ENCODE results near the gene ST6GALNAC3.
"Not testable (repeated sequence)": the region's sequence is repeated elsewhere in the genome, so short reads cannot be mapped to it uniquely, and the experiment has no call there.

The ST6GALNAC3 gene

GRCh38 chr1:76109901-76110560, 35.5 kb downstream of the ST6GALNAC3 start:
- Histone ChIP-seq H3K4me3 (ENCODE audit: low read length) (no peak overlapping the region), H3K27ac (ENCODE audit: low read depth, low read length) (no peak overlapping the region), H3K36me3 (ENCODE audit: control insufficient read depth, low read length) (no peaks in the 10 kb centered on the region), H3K9me3 (ENCODE audit: control insufficient read depth, insufficient read depth, low read length) (no peaks in the 10 kb centered on the region), H3K79me2 (ENCODE audit: control insufficient read depth, low read length) (no peaks in the 10 kb centered on the region), H4K20me1 (ENCODE audit: control insufficient read depth, insufficient read depth, low read depth, low read length) (no peaks in the 10 kb centered on the region), H3K9me2 (replicated peaks; ENCODE audit: control insufficient read depth, low read length) (no peaks in the 10 kb centered on the region), H3K27me3 (ENCODE audit: control insufficient read depth, low read length) (no peaks in the 10 kb centered on the region), H3F3A (ENCODE audit: control insufficient read depth, insufficient read depth) (no peaks in the 10 kb centered on the region), H3K4me2 (ENCODE audit: low read length) (no peak overlapping the region), H3K4me1 (ENCODE audit: control insufficient read depth, low read length) (no peaks in the 10 kb centered on the region)
- TF ChIP-seq CTCF (IDR thresholded peaks at IDR 0.05; ENCODE audit: low read depth, low read length, poor library complexity, severe bottlenecking), result no peak
- no peak for TF ChIP-seq EZH2phosphoT487 (IDR thresholded peaks at IDR 0.05; ENCODE audit: borderline replicate concordance, low read length)

GRCh38 chr1:76110666-76111065, 36.1 kb downstream of the ST6GALNAC3 start:
- Histone ChIP-seq H3K27me3 (ENCODE audit: control insufficient read depth, low read length) (no peaks in the 10 kb centered on the region), H3F3A (ENCODE audit: control insufficient read depth, insufficient read depth) (no peaks in the 10 kb centered on the region), H3K9me2 (replicated peaks; ENCODE audit: control insufficient read depth, low read length) (no peaks in the 10 kb centered on the region), H3K4me2 (ENCODE audit: low read length) (no peak overlapping the region), H4K20me1 (ENCODE audit: control insufficient read depth, insufficient read depth, low read depth, low read length) (no peaks in the 10 kb centered on the region), H3K27ac (ENCODE audit: low read depth, low read length) (no peak overlapping the region), H3K4me3 (ENCODE audit: low read length) (no peak overlapping the region), H3K9me3 (ENCODE audit: control insufficient read depth, insufficient read depth, low read length) (no peaks in the 10 kb centered on the region), H3K79me2 (ENCODE audit: control insufficient read depth, low read length) (no peaks in the 10 kb centered on the region), H3K36me3 (ENCODE audit: control insufficient read depth, low read length) (no peaks in the 10 kb centered on the region), H3K4me1 (ENCODE audit: control insufficient read depth, low read length) (no peaks in the 10 kb centered on the region)
- TF ChIP-seq CTCF (IDR thresholded peaks at IDR 0.05; ENCODE audit: low read depth, low read length, poor library complexity, severe bottlenecking) (no peak), EZH2phosphoT487 (IDR thresholded peaks at IDR 0.05; ENCODE audit: borderline replicate concordance, low read length) (no peak)

- not testable (repeated sequence) for H3K36me3 ChIP-seq (ENCODE audit: control insufficient read depth, low read length); H3K4me1 ChIP-seq (ENCODE audit: control insufficient read depth, low read length); H3K27ac ChIP-seq (ENCODE audit: low read depth, low read length); H3K4me2 ChIP-seq (ENCODE audit: low read length); H3K4me3 ChIP-seq (ENCODE audit: low read length); H3K9me2 ChIP-seq (replicated peaks; ENCODE audit: control insufficient read depth, low read length); H3K79me2 ChIP-seq (ENCODE audit: control insufficient read depth, low read length); H3K27me3 ChIP-seq (ENCODE audit: control insufficient read depth, low read length); H3F3A ChIP-seq (ENCODE audit: control insufficient read depth, insufficient read depth); H3K9me3 ChIP-seq (ENCODE audit: control insufficient read depth, insufficient read depth, low read length); H4K20me1 ChIP-seq (ENCODE audit: control insufficient read depth, insufficient read depth, low read depth, low read length)
Measured at GRCh38 chr1:76112321-76112720, 37.8 kb downstream of the ST6GALNAC3 start.

- Histone ChIP-seq H3K9me2 (replicated peaks; ENCODE audit: control insufficient read depth, low read length) (no peaks in the 10 kb centered on the region), H3K4me3 (ENCODE audit: low read length) (no peak overlapping the region), H3K4me1 (ENCODE audit: control insufficient read depth, low read length) (no peaks in the 10 kb centered on the region), H3K79me2 (ENCODE audit: control insufficient read depth, low read length) (no peaks in the 10 kb centered on the region), H3K27ac (ENCODE audit: low read depth, low read length) (no peak overlapping the region), H3F3A (ENCODE audit: control insufficient read depth, insufficient read depth) (no peaks in the 10 kb centered on the region), H3K27me3 (ENCODE audit: control insufficient read depth, low read length) (no peaks in the 10 kb centered on the region), H3K9me3 (ENCODE audit: control insufficient read depth, insufficient read depth, low read length) (no peaks in the 10 kb centered on the region), H4K20me1 (ENCODE audit: control insufficient read depth, insufficient read depth, low read depth, low read length) (no peaks in the 10 kb centered on the region), H3K36me3 (ENCODE audit: control insufficient read depth, low read length) (no peaks in the 10 kb centered on the region), H3K4me2 (ENCODE audit: low read length) (no peak overlapping the region)
- TF ChIP-seq CTCF (IDR thresholded peaks at IDR 0.05; ENCODE audit: low read depth, low read length, poor library complexity, severe bottlenecking), result no peak
- TF ChIP-seq EZH2phosphoT487 (IDR thresholded peaks at IDR 0.05; ENCODE audit: borderline replicate concordance, low read length), result no peak
Measured at GRCh38 chr1:76113446-76113845, 38.9 kb downstream of the ST6GALNAC3 start.
